GM23338 (cell line): ENCODE measurements around the gene DCUN1D2. TPM values are rescaled to one million over a fixed set of nuclear protein-coding genes. Genes with fewer than 3 reads are reported as not detected.

ENCODE experiments used
- ATAC-seq: fragments of 200-7000 bp; cut with Tn5 transposase; 3 replicates; pipeline ENCODE4 v1.9.1; 2020
- DNase-seq: peaks from one replicate; pipeline ENCODE4 v3.0.0-alpha.2; 2015; ENCODE audit warnings: low spot score
- H2AFZ ChIP-seq: fragments of 200-600 bp; sonication (generic); 2 replicates; pipeline ENCODE4 v1.8.0; 2016; ENCODE audit warnings: antibody characterized with exemption, mild to moderate bottlenecking, moderate library complexity
- H3F3A ChIP-seq: fragments of 200-600 bp; sonication (generic); replicated peaks from 2 replicates; pipeline ENCODE4 v1.8.0; 2017; ENCODE audit warnings: antibody characterized with exemption, mixed run types, low read depth
- H3K27ac ChIP-seq: fragments of 200-600 bp; sonication (generic); 2 replicates; pipeline ENCODE4 v1.6.1; 2016; ENCODE audit warnings: low read depth
- H3K27me3 ChIP-seq: fragments of 200-600 bp; sonication (generic); 2 replicates; pipeline ENCODE4 v1.8.0; 2016; ENCODE audit warnings: mild to moderate bottlenecking, mixed run types, moderate library complexity; ENCODE audit not compliant: insufficient read depth
- H3K36me3 ChIP-seq: fragments of 200-600 bp; sonication (generic); 2 replicates; pipeline ENCODE4 v1.8.0; 2016; ENCODE audit warnings: mild to moderate bottlenecking; ENCODE audit not compliant: insufficient read depth
- H3K4me1 ChIP-seq: fragments of 200-600 bp; sonication (generic); 2 replicates; pipeline ENCODE4 v1.8.0; 2016; ENCODE audit warnings: mild to moderate bottlenecking, moderate library complexity; ENCODE audit not compliant: insufficient read depth
- H3K4me2 ChIP-seq: fragments of 200-600 bp; sonication (generic); 2 replicates; pipeline ENCODE4 v1.7.1; 2017; ENCODE audit warnings: mixed run types
- H3K4me3 ChIP-seq: fragments of 200-600 bp; sonication (generic); 2 replicates; pipeline ENCODE4 v1.6.1; 2016; ENCODE audit warnings: mixed run types
- H3K79me2 ChIP-seq: fragments of 200-600 bp; sonication (generic); replicated peaks from 2 replicates; pipeline ENCODE4 v1.8.0; 2017; ENCODE audit warnings: mild to moderate bottlenecking; ENCODE audit not compliant: insufficient read depth
- H3K9me2 ChIP-seq: fragments of 200-600 bp; sonication (generic); 2 replicates; pipeline ENCODE4 v1.8.0; 2017; ENCODE audit not compliant: insufficient read depth
- H4K20me1 ChIP-seq: fragments of 200-600 bp; sonication (generic); replicated peaks from 2 replicates; pipeline ENCODE4 v1.8.0; 2017; ENCODE audit warnings: mild to moderate bottlenecking; ENCODE audit not compliant: insufficient read depth
- H3K27ac Mint-ChIP-seq: 2 replicates; pipeline ENCODE4 v1.8.0; 2020; ENCODE audit warnings: inconsistent platforms, mild to moderate bottlenecking, moderate library complexity, mixed read lengths
- H3K27me3 Mint-ChIP-seq: 3 replicates; pipeline ENCODE4 v1.8.0; 2022; ENCODE audit warnings: low read depth, mild to moderate bottlenecking, moderate library complexity, mixed read lengths, inconsistent platforms; ENCODE audit not compliant: insufficient read depth, poor library complexity
- H3K36me3 Mint-ChIP-seq: 3 replicates; pipeline ENCODE4 v1.8.0; 2021; ENCODE audit warnings: low read depth, mild to moderate bottlenecking, inconsistent platforms, moderate library complexity, mixed read lengths
- H3K4me1 Mint-ChIP-seq: 3 replicates; pipeline ENCODE4 v1.8.0; 2020; ENCODE audit warnings: mild to moderate bottlenecking, inconsistent platforms, mixed read lengths
- H3K4me3 Mint-ChIP-seq: 3 replicates; pipeline ENCODE4 v1.8.0; 2021; ENCODE audit warnings: moderate library complexity, mild to moderate bottlenecking, inconsistent platforms, mixed read lengths
- H3K9me3 Mint-ChIP-seq: 3 replicates; pipeline ENCODE4 v1.8.0; 2020; ENCODE audit warnings: moderate library complexity, mild to moderate bottlenecking, inconsistent platforms, mixed read lengths
- CREB1 ChIP-seq: fragments of 250-450 bp; sonication (Bioruptor Pico); IDR thresholded peaks from 2 replicates; pipeline ENCODE4 v1.5.0; 2020; ENCODE audit warnings: low read depth, mild to moderate bottlenecking, moderate library complexity
- EZH2 ChIP-seq: fragments of 200-600 bp; sonication (generic); IDR thresholded peaks from one replicate; pipeline ENCODE4 v1.8.0; 2017; ENCODE audit warnings: antibody characterized with exemption, mild to moderate bottlenecking, low read depth; ENCODE audit not compliant: unreplicated experiment
- JUNB ChIP-seq: IDR thresholded peaks from one replicate; pipeline ENCODE4 v1.6.1; 2016; ENCODE audit warnings: antibody characterized with exemption; ENCODE audit not compliant: unreplicated experiment
- NANOG ChIP-seq: IDR thresholded peaks from 2 replicates; pipeline ENCODE4 v1.6.1; 2016; ENCODE audit warnings: antibody characterized with exemption, borderline replicate concordance
- POLR2AphosphoS5 ChIP-seq: IDR thresholded peaks from 2 replicates; pipeline ENCODE4 v1.6.1; 2016; ENCODE audit warnings: antibody characterized with exemption, low read depth
- STAT1 ChIP-seq: IDR thresholded peaks from one replicate; pipeline ENCODE4 v1.6.1; 2016; ENCODE audit warnings: antibody characterized with exemption; ENCODE audit not compliant: unreplicated experiment
- ZNF114 ChIP-seq: fragments of 250-450 bp; sonication (Bioruptor Pico); IDR thresholded peaks from 2 replicates; pipeline ENCODE4 v1.5.0; 2020; ENCODE audit warnings: mild to moderate bottlenecking, moderate library complexity
- ZNF331 ChIP-seq: fragments of 250-450 bp; sonication (Bioruptor Pico); IDR thresholded peaks from 2 replicates; pipeline ENCODE4 v1.5.0; 2020; ENCODE audit warnings: low read depth, mild to moderate bottlenecking, moderate library complexity
- polyA plus RNA-seq: library from polyadenylated mRNA; unstranded; fragments of >200 nt; fragmentation: Nextera tagmentation; extraction: Ambion mirVana; gene quantifications from 2 replicates; pipeline ENCODE4 v1.2.1, GENCODE V29; 2016
- total RNA-seq: library from RNA; depleted of rRNA; stranded (reverse); fragments of >200 nt; shearing (Covaris generic); gene quantifications from 2 replicates; pipeline ENCODE4 v1.2.3, GENCODE V29; 2014
- TF ChIP-seq, protein P1 (sequence below): IDR thresholded peaks from one replicate; pipeline ENCODE4 v1.6.1; 2018; ENCODE audit warnings: antibody characterized with exemption; ENCODE audit not compliant: unreplicated experiment
- TF ChIP-seq, protein P2 (sequence below), 2 experiments: fragments of 200-600 bp in 1 of 2; sonication (generic) in 1 of 2; conservative IDR thresholded peaks; 2 replicates each; pipeline versions ENCODE4 v1.5.1 to v1.6.1; 2016 to 2017; ENCODE audit warnings: antibody characterized with exemption in 2 of 2, low read depth in 2 of 2, mild to moderate bottlenecking in 2 of 2, moderate library complexity in 1 of 2
- TF ChIP-seq, protein P3 (sequence below): IDR thresholded peaks from 2 replicates; pipeline ENCODE4 v1.6.1; 2016; ENCODE audit warnings: antibody characterized with exemption

The DCUN1D2 gene
- total and polyA plus RNA-seq, 2 experiments from 2014 or later: 12.3 to 38.0 TPM

DNA sequence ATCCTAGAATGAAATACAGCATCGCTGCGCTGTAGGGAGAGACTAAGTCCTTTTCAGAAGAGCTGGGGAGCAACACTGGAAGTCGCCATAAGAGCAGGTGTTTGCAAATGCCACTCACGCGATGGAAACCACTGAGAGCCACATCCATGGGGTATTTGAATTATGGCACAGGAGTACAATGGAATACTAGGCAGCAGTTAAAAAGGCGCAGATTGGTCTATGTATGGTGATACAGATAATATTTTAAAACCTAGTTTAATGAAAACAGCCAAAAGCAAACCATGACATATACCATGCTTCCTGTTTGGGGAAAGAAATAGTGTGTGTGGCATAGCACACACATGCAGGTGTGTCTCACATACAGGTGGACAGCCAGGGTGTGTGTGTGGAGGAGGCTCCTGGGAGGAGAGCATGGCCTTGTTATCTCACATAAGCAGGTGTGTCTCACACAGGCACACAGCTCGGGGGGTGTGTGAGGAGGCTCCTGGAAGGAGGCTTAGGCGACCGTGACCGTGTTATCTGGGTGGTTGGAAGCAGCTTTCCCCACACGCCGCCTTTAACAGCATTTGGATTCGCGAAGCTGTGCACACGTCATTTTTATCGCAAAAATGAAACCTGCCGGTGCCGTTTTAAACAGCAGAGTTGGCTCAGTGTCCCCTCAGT is 70.8 kb downstream of the DCUN1D2 start (continued):
- TF ChIP-seq, protein P1, sequence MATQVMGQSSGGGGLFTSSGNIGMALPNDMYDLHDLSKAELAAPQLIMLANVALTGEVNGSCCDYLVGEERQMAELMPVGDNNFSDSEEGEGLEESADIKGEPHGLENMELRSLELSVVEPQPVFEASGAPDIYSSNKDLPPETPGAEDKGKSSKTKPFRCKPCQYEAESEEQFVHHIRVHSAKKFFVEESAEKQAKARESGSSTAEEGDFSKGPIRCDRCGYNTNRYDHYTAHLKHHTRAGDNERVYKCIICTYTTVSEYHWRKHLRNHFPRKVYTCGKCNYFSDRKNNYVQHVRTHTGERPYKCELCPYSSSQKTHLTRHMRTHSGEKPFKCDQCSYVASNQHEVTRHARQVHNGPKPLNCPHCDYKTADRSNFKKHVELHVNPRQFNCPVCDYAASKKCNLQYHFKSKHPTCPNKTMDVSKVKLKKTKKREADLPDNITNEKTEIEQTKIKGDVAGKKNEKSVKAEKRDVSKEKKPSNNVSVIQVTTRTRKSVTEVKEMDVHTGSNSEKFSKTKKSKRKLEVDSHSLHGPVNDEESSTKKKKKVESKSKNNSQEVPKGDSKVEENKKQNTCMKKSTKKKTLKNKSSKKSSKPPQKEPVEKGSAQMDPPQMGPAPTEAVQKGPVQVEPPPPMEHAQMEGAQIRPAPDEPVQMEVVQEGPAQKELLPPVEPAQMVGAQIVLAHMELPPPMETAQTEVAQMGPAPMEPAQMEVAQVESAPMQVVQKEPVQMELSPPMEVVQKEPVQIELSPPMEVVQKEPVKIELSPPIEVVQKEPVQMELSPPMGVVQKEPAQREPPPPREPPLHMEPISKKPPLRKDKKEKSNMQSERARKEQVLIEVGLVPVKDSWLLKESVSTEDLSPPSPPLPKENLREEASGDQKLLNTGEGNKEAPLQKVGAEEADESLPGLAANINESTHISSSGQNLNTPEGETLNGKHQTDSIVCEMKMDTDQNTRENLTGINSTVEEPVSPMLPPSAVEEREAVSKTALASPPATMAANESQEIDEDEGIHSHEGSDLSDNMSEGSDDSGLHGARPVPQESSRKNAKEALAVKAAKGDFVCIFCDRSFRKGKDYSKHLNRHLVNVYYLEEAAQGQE: no peak
- TF ChIP-seq, protein P2, sequence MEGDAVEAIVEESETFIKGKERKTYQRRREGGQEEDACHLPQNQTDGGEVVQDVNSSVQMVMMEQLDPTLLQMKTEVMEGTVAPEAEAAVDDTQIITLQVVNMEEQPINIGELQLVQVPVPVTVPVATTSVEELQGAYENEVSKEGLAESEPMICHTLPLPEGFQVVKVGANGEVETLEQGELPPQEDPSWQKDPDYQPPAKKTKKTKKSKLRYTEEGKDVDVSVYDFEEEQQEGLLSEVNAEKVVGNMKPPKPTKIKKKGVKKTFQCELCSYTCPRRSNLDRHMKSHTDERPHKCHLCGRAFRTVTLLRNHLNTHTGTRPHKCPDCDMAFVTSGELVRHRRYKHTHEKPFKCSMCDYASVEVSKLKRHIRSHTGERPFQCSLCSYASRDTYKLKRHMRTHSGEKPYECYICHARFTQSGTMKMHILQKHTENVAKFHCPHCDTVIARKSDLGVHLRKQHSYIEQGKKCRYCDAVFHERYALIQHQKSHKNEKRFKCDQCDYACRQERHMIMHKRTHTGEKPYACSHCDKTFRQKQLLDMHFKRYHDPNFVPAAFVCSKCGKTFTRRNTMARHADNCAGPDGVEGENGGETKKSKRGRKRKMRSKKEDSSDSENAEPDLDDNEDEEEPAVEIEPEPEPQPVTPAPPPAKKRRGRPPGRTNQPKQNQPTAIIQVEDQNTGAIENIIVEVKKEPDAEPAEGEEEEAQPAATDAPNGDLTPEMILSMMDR (conservative IDR thresholded peaks at IDR 0.05; ENCODE audit: low read depth in 2 of 2): no peak
- TF ChIP-seq NANOG (no peak), JUNB (no peak), STAT1 (no peak), CREB1 (CRISPR knock-in tag) (no peak), EZH2 (no peak), ZNF114 (no peak), ZNF331 (CRISPR knock-in tag) (no peak), POLR2AphosphoS5 (no peak)
- TF ChIP-seq, protein P3, sequence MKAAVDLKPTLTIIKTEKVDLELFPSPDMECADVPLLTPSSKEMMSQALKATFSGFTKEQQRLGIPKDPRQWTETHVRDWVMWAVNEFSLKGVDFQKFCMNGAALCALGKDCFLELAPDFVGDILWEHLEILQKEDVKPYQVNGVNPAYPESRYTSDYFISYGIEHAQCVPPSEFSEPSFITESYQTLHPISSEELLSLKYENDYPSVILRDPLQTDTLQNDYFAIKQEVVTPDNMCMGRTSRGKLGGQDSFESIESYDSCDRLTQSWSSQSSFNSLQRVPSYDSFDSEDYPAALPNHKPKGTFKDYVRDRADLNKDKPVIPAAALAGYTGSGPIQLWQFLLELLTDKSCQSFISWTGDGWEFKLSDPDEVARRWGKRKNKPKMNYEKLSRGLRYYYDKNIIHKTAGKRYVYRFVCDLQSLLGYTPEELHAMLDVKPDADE: no peak

DNA sequence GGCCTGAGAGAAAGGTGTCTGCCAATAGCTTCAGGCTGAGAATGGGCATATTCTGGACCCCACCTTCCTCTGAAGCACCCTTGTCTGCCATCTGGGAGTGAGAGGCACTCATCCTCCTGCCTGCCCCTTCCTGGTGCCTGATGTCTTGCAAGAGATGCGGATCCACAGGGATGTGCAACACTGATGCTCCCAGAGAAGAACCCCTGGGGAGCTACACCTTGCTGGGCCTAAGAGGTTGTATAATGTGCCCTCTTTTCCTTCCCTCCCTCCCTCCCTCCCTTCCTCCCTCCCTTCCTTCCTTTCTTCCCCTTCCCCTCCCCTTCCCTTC is 71.8 kb downstream of the DCUN1D2 start:
- Mint-ChIP-seq H3K9me3 (no peaks in the 10 kb centered on the region), H3K27me3 (peaks cover 25% of the 10 kb centered on the region), H3K27ac (no peak overlapping the region), H3K4me1 (peaks cover 3% of the 10 kb centered on the region; the same call in 1 of the 3 replicates), H3K36me3 (no peaks in the 10 kb centered on the region), H3K4me3 (no peak overlapping the region)
- DNase-seq: no peak
- H3F3A ChIP-seq: peaks cover 14% of the 10 kb centered on the region; the same call in 1 of the 2 replicates
- no peak for ATAC-seq
- no peaks in the 10 kb centered on the region for H3K4me1 ChIP-seq
- no peaks in the 10 kb centered on the region for H4K20me1 ChIP-seq
- no peak overlapping the region for H2AFZ ChIP-seq
- no peaks in the 10 kb centered on the region for H3K27me3 ChIP-seq
- H3K27ac ChIP-seq: no peak overlapping the region
- no peaks in the 10 kb centered on the region for H3K79me2 ChIP-seq
- no peaks in the 10 kb centered on the region for H3K9me2 ChIP-seq
- H3K36me3 ChIP-seq: no peaks in the 10 kb centered on the region
- no peak overlapping the region for H3K4me3 ChIP-seq
- no peak overlapping the region for H3K4me2 ChIP-seq
- TF ChIP-seq ZNF114 (no peak), CREB1 (CRISPR knock-in tag) (no peak), POLR2AphosphoS5 (no peak), STAT1 (no peak)
- TF ChIP-seq, protein P1: no peak
- TF ChIP-seq, protein P2 (conservative IDR thresholded peaks at IDR 0.05; ENCODE audit: low read depth in 2 of 2): no peak
